SU-DHL-6 (cell line): Measurements from ENCODE around the gene CDIPT.

ENCODE experiments used
- CTCF ChIP-seq: fragments of 200-600 bp; sonication (generic); IDR thresholded peaks from one replicate; pipeline ENCODE4 v1.5.1; 2017; ENCODE audit warnings: antibody characterized with exemption, mild to moderate bottlenecking, low read length, moderate library complexity; ENCODE audit not compliant: insufficient read depth, poor library complexity, severe bottlenecking
- EZH2phosphoT487 ChIP-seq: fragments of 200-600 bp; sonication (generic), shearing (Covaris generic); conservative IDR thresholded peaks from 2 replicates; pipeline ENCODE4 v1.6.1; 2018; ENCODE audit warnings: mild to moderate bottlenecking, antibody characterized with exemption, low read length, moderate library complexity, mixed read lengths

GRCh38 chr16:29826342-29826695 is 36.7 kb downstream of the CDIPT start:
- TF ChIP-seq EZH2phosphoT487 (no peak), CTCF (no peak)
